IMR-90 (cell line): ENCODE data around the gene CPEB2. TPM values are rescaled to one million over a fixed set of nuclear protein-coding genes. Genes with fewer than 3 reads are reported as not detected.

ENCODE experiments used
- ATAC-seq: fragments of 200-7000 bp; cut with Tn5 transposase; 2 replicates; pipeline ENCODE4 v1.9.1; 2020; ENCODE audit warnings: low read depth, mild to moderate bottlenecking, moderate library complexity
- BruUV-seq: library from RNA; stranded (reverse); fragments of 400-500 nt; replicated peaks from 2 replicates; lab custom pipeline; 2021; lab: Mats Ljungman, UMichigan
- CTCF ChIA-PET: fragments of 300-600 bp; formaldehyde crosslinking; extraction: SDS; loops from one replicate; lab custom pipeline; 2021; ENCODE audit warnings: antibody characterized with exemption; lab: Yijun Ruan, JAX
- POLR2A ChIA-PET: fragments of 300-600 bp; sonication (Branson Sonifier 250); formaldehyde crosslinking; loops from one replicate; lab custom pipeline; 2022; ENCODE audit warnings: antibody characterized with exemption; ENCODE audit not compliant: unreplicated experiment; lab: Charles Lee
- DNase-seq: peaks from one replicate; pipeline ENCODE4 v3.0.0; 2013
- H2AFZ ChIP-seq: replicated peaks from 2 replicates; pipeline ENCODE3; 2013; ENCODE audit warnings: low read length, mild to moderate bottlenecking; ENCODE audit not compliant: poor library complexity
- H2AK5ac ChIP-seq: 2 replicates; pipeline ENCODE4 v1.6.1; 2013; ENCODE audit warnings: low read depth, low read length, inconsistent platforms
- H2AK9ac ChIP-seq: replicated peaks from 2 replicates; pipeline ENCODE3; 2013; ENCODE audit warnings: mild to moderate bottlenecking, low read depth, low read length, moderate library complexity; ENCODE audit not compliant: poor library complexity
- H2BK120ac ChIP-seq: 2 replicates; pipeline ENCODE4 v1.6.1; 2013; ENCODE audit warnings: low read depth, low read length, inconsistent platforms
- H2BK15ac ChIP-seq: 3 replicates; pipeline ENCODE4 v1.6.1; 2013; ENCODE audit warnings: low read depth, low read length, inconsistent platforms
- H2BK20ac ChIP-seq: 2 replicates; pipeline ENCODE4 v1.6.1; 2013; ENCODE audit warnings: low read depth, mild to moderate bottlenecking, inconsistent platforms, low read length, moderate library complexity
- H2BK5ac ChIP-seq: 2 replicates; pipeline ENCODE4 v1.6.1; 2013; ENCODE audit warnings: mild to moderate bottlenecking, low read depth, low read length, inconsistent platforms; ENCODE audit not compliant: poor library complexity, severe bottlenecking
- H3K14ac ChIP-seq: replicated peaks from 2 replicates; pipeline ENCODE4 v1.6.1; 2013; ENCODE audit warnings: low read depth, low read length, inconsistent platforms
- H3K18ac ChIP-seq: 2 replicates; pipeline ENCODE4 v1.6.1; 2013; ENCODE audit warnings: low read depth, low read length, control low read depth
- H3K23ac ChIP-seq: 2 replicates; pipeline ENCODE4 v1.6.1; 2013; ENCODE audit warnings: low read depth, low read length, inconsistent platforms
- H3K27ac ChIP-seq: 2 replicates; pipeline ENCODE4 v1.5.1; 2013; ENCODE audit warnings: mild to moderate bottlenecking, control low read depth, low read length; ENCODE audit not compliant: insufficient read depth
- H3K27me3 ChIP-seq: 2 replicates; pipeline ENCODE4 v1.6.1; 2013; ENCODE audit warnings: low read length; ENCODE audit not compliant: control insufficient read depth, insufficient read depth
- H3K36me3 ChIP-seq: 2 replicates; pipeline ENCODE4 v1.6.1; 2013; ENCODE audit warnings: low read length, mixed read lengths; ENCODE audit not compliant: control insufficient read depth, insufficient read depth
- H3K4ac ChIP-seq: 2 replicates; pipeline ENCODE4 v1.6.1; 2013; ENCODE audit warnings: low read depth, low read length, inconsistent platforms
- H3K4me1 ChIP-seq: 2 replicates; pipeline ENCODE4 v1.6.1; 2013; ENCODE audit warnings: low read length, mixed read lengths; ENCODE audit not compliant: control insufficient read depth, insufficient read depth
- H3K4me2 ChIP-seq: 2 replicates; pipeline ENCODE4 v1.6.1; 2013; ENCODE audit warnings: low read depth, mild to moderate bottlenecking, control low read depth, low read length, moderate library complexity
- H3K4me3 ChIP-seq: 2 replicates; pipeline ENCODE4 v1.5.1; 2013; ENCODE audit warnings: low read depth, mild to moderate bottlenecking, control low read depth, low read length, moderate library complexity; ENCODE audit not compliant: insufficient read depth
- H3K56ac ChIP-seq: 2 replicates; pipeline ENCODE4 v1.6.1; 2013; ENCODE audit warnings: low read length, inconsistent platforms; ENCODE audit not compliant: insufficient read depth; ENCODE audit errors: extremely low read depth
- H3K79me1 ChIP-seq, 2 experiments: 2 replicates each; pipeline ENCODE4 v1.6.1; 2013; ENCODE audit warnings: low read length in 2 of 2, inconsistent platforms in 1 of 2, low read depth in 1 of 2
- H3K9ac ChIP-seq: 2 replicates; pipeline ENCODE4 v1.6.1; 2013; ENCODE audit warnings: low read depth, low read length, control low read depth
- H3K9me1 ChIP-seq: 2 replicates; pipeline ENCODE4 v1.6.1; 2013; ENCODE audit warnings: low read length, inconsistent platforms; ENCODE audit not compliant: insufficient read depth
- H3K9me3 ChIP-seq: 2 replicates; pipeline ENCODE4 v1.6.1; 2013; ENCODE audit warnings: low read length; ENCODE audit not compliant: control insufficient read depth, insufficient read depth
- H4K20me1 ChIP-seq: 2 replicates; pipeline ENCODE4 v1.6.1; 2013; ENCODE audit warnings: low read length, inconsistent platforms; ENCODE audit not compliant: insufficient read depth
- H4K5ac ChIP-seq: 2 replicates; pipeline ENCODE4 v1.6.1; 2013; ENCODE audit warnings: mild to moderate bottlenecking, low read depth, low read length, control low read depth
- H4K8ac ChIP-seq, 2 experiments: 2 replicates each; pipeline ENCODE4 v1.6.1; 2013; ENCODE audit warnings: low read depth in 2 of 2, low read length in 2 of 2, control low read depth in 1 of 2, inconsistent platforms in 1 of 2
- H4K91ac ChIP-seq: 2 replicates; pipeline ENCODE4 v1.6.1; 2013; ENCODE audit warnings: low read depth, low read length, inconsistent platforms; ENCODE audit not compliant: insufficient read depth
- RFX5 ChIP-seq: IDR thresholded peaks from 2 replicates; pipeline ENCODE4 v1.8.0; 2012; ENCODE audit warnings: low read depth, mild to moderate bottlenecking, low read length, moderate library complexity
- WGBS, 2 experiments: methylation state at CpG; one replicate each; pipeline versions ENCODE4 v1.1.5 to v1.1.7; 2013; ENCODE audit warnings: missing lambda C conversion rate in 2 of 2; ENCODE audit not compliant: insufficient read length in 1 of 2; ENCODE audit errors: extremely low coverage in 2 of 2; 5-methylcytosine and 5-hydroxymethylcytosine counted together
- dilution Hi-C: fragments of 300-500 bp; cut with HindIII; formaldehyde crosslinking; loops from one replicate; pipeline ENCODE4 v1.14.3; 2018; ENCODE audit warnings: low sequenced_read_pairs; ENCODE audit not compliant: unreplicated experiment
- in situ Hi-C: fragments of 300-500 bp; cut with MboI; formaldehyde crosslinking; loops from 3 replicates; pipeline ENCODE4 v1.14.3; 2019; ENCODE audit warnings: low sequenced_read_pairs, inconsistent platforms, mixed read lengths
- intact Hi-C: fragments of 100-400 bp; cut with micrococcal nuclease; formaldehyde crosslinking; loops from 2 replicates; pipeline ENCODE4 v1.10.0; 2022
- polyA plus RNA-seq, 3 experiments: library from polyadenylated mRNA; depleted of rRNA; stranded (reverse); fragments of >200 nt; gene quantifications; 2 replicates each; pipeline ENCODE4 v1.2.3, GENCODE V29; 2012; ENCODE audit warnings: low replicate concordance in 1 of 3
- total RNA-seq: library from RNA; depleted of rRNA; stranded (reverse); fragments of >200 nt; gene quantifications from 2 replicates; pipeline ENCODE4 v1.2.3, GENCODE V29; 2012

CPEB2 gene
- total and polyA plus RNA-seq, 2 of the 4 experiments (the other 2 are of a cell fraction) = 10.6 to 12.0 TPM

GRCh38 chr4:14984448-14984847, 17.8 kb upstream of the CPEB2 start:
- Histone ChIP-seq H2BK120ac (no peak overlapping the region), H3K4me3 (no peak overlapping the region), H3K36me3 (no peaks in the 10 kb centered on the region), H2AK9ac (no peak overlapping the region), H4K20me1 (no peaks in the 10 kb centered on the region), H3K9me3 (no peaks in the 10 kb centered on the region), H2BK15ac (no peak overlapping the region), H3K56ac (no peak overlapping the region), H4K8ac (no peak overlapping the region), H3K4me2 (no peak overlapping the region), H3K14ac (no peak overlapping the region), H2BK5ac (no peak overlapping the region), H3K27ac (no peak overlapping the region), H3K23ac (no peak overlapping the region), H3K9me1 (no peaks in the 10 kb centered on the region), H4K91ac (no peak overlapping the region), H3K79me1 (no peaks in the 10 kb centered on the region), H4K5ac (no peak overlapping the region), H3K9ac (no peak overlapping the region), H3K27me3 (no peaks in the 10 kb centered on the region), H2AK5ac (no peak overlapping the region), H3K4me1 (no peaks in the 10 kb centered on the region), H2AFZ (no peak overlapping the region), H2BK20ac (no peak overlapping the region), H3K18ac (no peak overlapping the region), H3K4ac (no peak overlapping the region)
- no peak for ATAC-seq
- in situ Hi-C loops = no loop called here
- ChIA-PET CTCF (no interaction called here), POLR2A (no interaction called here)
- WGBS, 2 experiments = no CpG with 5 or more reads among the region's 1 CpG
- TF ChIP-seq RFX5 = no peak
- DNase-seq = no peak
- no TSS peak for BruUV-seq
- intact Hi-C loops = no loop called here
- dilution Hi-C loops = no loop called here
